Testis (tissue), 2 donors: ENCODE results near the gene RAB17.

Experiments
- CTCF ChIP-seq, 3 experiments: fragments of 450-650 bp in 2 of 3; fragments of 200-600 bp in 1 of 3; sonication (generic) in 1 of 3; IDR thresholded peaks; one replicate each; pipeline ENCODE4 v1.5.1; 2016 to 2019; ENCODE audit warnings: antibody characterized with exemption in 3 of 3, mild to moderate bottlenecking in 2 of 3, moderate library complexity in 1 of 3
- POLR2A ChIP-seq: fragments of 450-650 bp; IDR thresholded peaks from one replicate; pipeline ENCODE4 v1.6.1; 2017; ENCODE audit warnings: antibody characterized with exemption, mild to moderate bottlenecking, moderate library complexity

GRCh38 chr2:237631007-237631785 is 40.7 kb upstream of the RAB17 start:
- no peak for TF ChIP-seq CTCF (IDR thresholded peaks at IDR 0.05)
- TF ChIP-seq POLR2A, result no peak
